ENCODE measurements around the gene ATOSA.

- TF ChIP-seq CTCF (CRISPR knock-in tag; IDR thresholded peaks at IDR 0.05) (no peak), ZNF768 (CRISPR knock-in tag; IDR thresholded peaks at IDR 0.05) (no peak), MAFG (CRISPR knock-in tag; IDR thresholded peaks at IDR 0.05) (no peak), KAT2B (IDR thresholded peaks at IDR 0.05; ENCODE audit: borderline replicate concordance, low read depth, low read length) (no peak), NR1H2 (CRISPR knock-in tag; IDR thresholded peaks at IDR 0.05; ENCODE audit: borderline replicate concordance, low read depth) (no peak), ZNF644 (CRISPR knock-in tag; IDR thresholded peaks at IDR 0.05; ENCODE audit: low read depth) (no peak), SP1 (IDR thresholded peaks at IDR 0.05) (no peak), SP1 (CRISPR knock-in tag; IDR thresholded peaks at IDR 0.05) (no peak), SUZ12 (IDR thresholded peaks at IDR 0.05; ENCODE audit: low read depth, low read length) (no peak), SMAD1 (CRISPR knock-in tag; IDR thresholded peaks at IDR 0.05; ENCODE audit: borderline replicate concordance, low read depth) (no peak), RFX5 (IDR thresholded peaks at IDR 0.05; ENCODE audit: low read depth, low read length) (no peak), POLR2AphosphoS5 (IDR thresholded peaks at IDR 0.05; ENCODE audit: low read depth, low read length) (no peak)
- TF ChIP-seq, protein P1, sequence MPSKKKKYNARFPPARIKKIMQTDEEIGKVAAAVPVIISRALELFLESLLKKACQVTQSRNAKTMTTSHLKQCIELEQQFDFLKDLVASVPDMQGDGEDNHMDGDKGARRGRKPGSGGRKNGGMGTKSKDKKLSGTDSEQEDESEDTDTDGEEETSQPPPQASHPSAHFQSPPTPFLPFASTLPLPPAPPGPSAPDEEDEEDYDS (CRISPR knock-in tag; IDR thresholded peaks at IDR 0.05): no peak
Measured at GRCh38 chr15:52698514-52698913, 19.3 kb upstream of the ATOSA start.

Data from HepG2 (cell line).